ENCODE measurements around the gene NEGR1. TPM values are rescaled to one million over a fixed set of nuclear protein-coding genes. Genes with fewer than 3 reads are reported as not detected.

Gene NEGR1
- total RNA-seq, 4 donors from 2014 or later = 1.6 to 4.7 (median 2.3) TPM

Small RNA genes lying within 50 kb of the gene (small RNA-seq; reads per million reads assigned to genes)
- gene AL358453.1 (0 reads per million in 2 donors), gene AL359821.1 (0 reads per million in 2 donors)

Data from Peyer's patch (tissue), 4 donors.